GM12878 (cell line): Measurements from ENCODE around the gene AIG1. TPM values are rescaled to one million over a fixed set of nuclear protein-coding genes. Genes with fewer than 3 reads are reported as not detected.
"Not testable (repeated sequence)": the region's sequence is repeated elsewhere in the genome, so short reads cannot be mapped to it uniquely, and the experiment has no call there.

ENCODE experiments used
- ATAC-seq: fragments of 200-7000 bp; cut with Tn5 transposase; 3 replicates; pipeline ENCODE4 v1.9.1; 2020; ENCODE audit warnings: mild to moderate bottlenecking, moderate library complexity
- BruUV-seq: library from RNA; stranded (reverse); fragments of 400-500 nt; replicated peaks from 2 replicates; lab custom pipeline; 2021; lab: Mats Ljungman, UMichigan
- CTCF ChIA-PET: fragments of 300-600 bp; sonication (Branson Sonifier 250); formaldehyde crosslinking; extraction: SDS; loops from one replicate; lab custom pipeline; 2021; ENCODE audit warnings: inconsistent platforms; lab: Yijun Ruan, JAX
- POLR2A ChIA-PET: fragments of 350-600 bp; formaldehyde crosslinking; extraction: SDS; loops from one replicate; lab custom pipeline; 2021; ENCODE audit warnings: inconsistent platforms; lab: Charles Lee
- RAD21 ChIA-PET: fragments of 300-600 bp; sonication (Branson Sonifier 250); formaldehyde crosslinking; loops from one replicate; lab custom pipeline; 2023; ENCODE audit warnings: antibody characterized with exemption; ENCODE audit not compliant: unreplicated experiment; lab: Charles Lee
- SMC1A ChIA-PET: fragments of 300-600 bp; sonication (Branson Sonifier 250); formaldehyde crosslinking; loops from one replicate; lab custom pipeline; 2023; ENCODE audit not compliant: unreplicated experiment, uncharacterized antibody; lab: Charles Lee
- DNase-seq: peaks from one replicate; pipeline ENCODE4 v3.0.0-alpha.2; 2011; ENCODE audit warnings: low read depth, low spot score
- FAIRE-seq: peaks from 3 replicates; lab custom pipeline; 2011; peaks lifted over from hg19 to GRCh38; lab: Jason Lieb, UNC
- H2AFZ ChIP-seq: 2 replicates; pipeline ENCODE4 v1.6.0; 2011; ENCODE audit warnings: low read depth, low read length, control low read depth; ENCODE audit not compliant: control insufficient read depth
- H3K27ac ChIP-seq: 2 replicates; pipeline ENCODE4 v1.5.1; 2011; ENCODE audit warnings: control low read depth; ENCODE audit not compliant: control insufficient read depth, insufficient read depth
- H3K27me3 ChIP-seq, 2 experiments: replicated peaks in 1 of 2; 2 replicates each; pipeline versions ENCODE4 v1.6.0 to v1.6.1; 2011; ENCODE audit warnings: low read length in 1 of 2; ENCODE audit not compliant: control insufficient read depth in 2 of 2, insufficient read depth in 2 of 2
- H3K36me3 ChIP-seq, 2 experiments: 2 replicates each; pipeline ENCODE4 v1.5.1; 2011; ENCODE audit warnings: low read length in 1 of 2; ENCODE audit not compliant: control insufficient read depth in 2 of 2, insufficient read depth in 2 of 2
- H3K4me1 ChIP-seq: 2 replicates; pipeline ENCODE4 v1.6.1; 2011; ENCODE audit warnings: mild to moderate bottlenecking, low read length, moderate library complexity, mixed read lengths; ENCODE audit not compliant: control insufficient read depth, insufficient read depth
- H3K4me2 ChIP-seq: 2 replicates; pipeline ENCODE4 v1.6.0; 2011; ENCODE audit warnings: control low read depth; ENCODE audit not compliant: control insufficient read depth, insufficient read depth
- H3K4me3 ChIP-seq: fragments of 200-600 bp; sonication (generic); 2 replicates; pipeline ENCODE4 v1.5.1; 2016
- H3K79me2 ChIP-seq: 2 replicates; pipeline ENCODE4 v1.6.0; 2011; ENCODE audit warnings: low read length; ENCODE audit not compliant: control insufficient read depth, insufficient read depth
- H3K9ac ChIP-seq: 2 replicates; pipeline ENCODE4 v1.8.0; 2011; ENCODE audit warnings: low read length, control low read depth, mixed read lengths; ENCODE audit not compliant: control insufficient read depth, insufficient read depth
- H3K9me3 ChIP-seq: replicated peaks from 3 replicates; pipeline ENCODE4 v1.5.1; 2011; ENCODE audit warnings: mild to moderate bottlenecking, low read length; ENCODE audit not compliant: control insufficient read depth, insufficient read depth
- H4K20me1 ChIP-seq: 2 replicates; pipeline ENCODE4 v1.6.0; 2011; ENCODE audit not compliant: control insufficient read depth, insufficient read depth
- BHLHE40 ChIP-seq, 2 experiments: fragments of 450-650 bp in 1 of 2; IDR thresholded peaks; 2 replicates each; pipeline ENCODE4 v1.6.1; 2011 to 2017; ENCODE audit warnings: low read depth in 2 of 2, borderline replicate concordance in 1 of 2, improper control_type of control experiment in 1 of 2, low read length in 1 of 2, mild to moderate bottlenecking in 1 of 2
- EZH2 ChIP-seq: IDR thresholded peaks from 2 replicates; pipeline ENCODE4 v1.6.1; 2012; ENCODE audit warnings: low read depth, mild to moderate bottlenecking, control low read depth, inconsistent platforms, low read length, borderline replicate concordance; ENCODE audit not compliant: control insufficient read depth
- FOXK2 ChIP-seq: fragments of 450-650 bp; IDR thresholded peaks from 2 replicates; pipeline ENCODE4 v1.6.1; 2017; ENCODE audit warnings: mild to moderate bottlenecking, moderate library complexity
- JUND ChIP-seq: IDR thresholded peaks from 2 replicates; pipeline ENCODE4 v1.6.1; 2012; ENCODE audit warnings: low read depth, mild to moderate bottlenecking, low read length, improper control_type of control experiment, moderate library complexity
- LARP7 ChIP-seq: fragments of 450-650 bp; IDR thresholded peaks from 2 replicates; pipeline ENCODE4 v1.6.1; 2017; ENCODE audit warnings: mild to moderate bottlenecking
- PKNOX1 ChIP-seq: fragments of 450-650 bp; IDR thresholded peaks from 2 replicates; pipeline ENCODE4 v1.6.1; 2016; ENCODE audit warnings: mild to moderate bottlenecking
- WGBS: methylation state at CpG from one replicate; pipeline ENCODE4 v1.1.6; 2016; ENCODE audit warnings: low lambda C conversion rate; ENCODE audit not compliant: insufficient replicate concordance, insufficient coverage; ENCODE audit errors: missing lambda C conversion rate; 5-methylcytosine and 5-hydroxymethylcytosine counted together
- in situ Hi-C: fragments of 300-500 bp; cut with MboI; formaldehyde crosslinking; loops from 9 replicates; pipeline ENCODE4 v1.14.3; 2018; ENCODE audit warnings: mixed read lengths
- intact Hi-C: fragments of 100-400 bp; cut with micrococcal nuclease; formaldehyde crosslinking; loops from one replicate; pipeline ENCODE4 v1.14.2; 2022; ENCODE audit not compliant: unreplicated experiment
- polyA plus RNA-seq, 11 experiments: library from polyadenylated mRNA; depleted of rRNA in 4 of 11; unstranded in 6 of 11; stranded (reverse) in 5 of 11; fragments of >200 nt; fragmentation: Nextera tagmentation in 4 of 11; fragmentation: Illumina TruSeq in 1 of 11; extraction: Ambion mirVana in 4 of 11; extraction: Trizol in 1 of 11; gene quantifications; 1 replicate in 1 of 11; 2 replicates in 10 of 11; pipeline versions ENCODE4 v1.2.1 to v1.2.3, GENCODE V29; 2011 to 2016; ENCODE audit warnings: inconsistent platforms in 2 of 11, missing spikeins in 2 of 11, low read depth in 1 of 11
- total RNA-seq, 4 experiments: library from RNA; depleted of rRNA in 3 of 4; stranded (reverse); fragments of >200 nt in 3 of 4; fragmentation: Illumina TruSeq in 1 of 4; extraction: Trizol in 1 of 4; gene quantifications; 2 replicates each; pipeline versions ENCODE4 v1.2.1 to v1.2.3, GENCODE V29; 2013 to 2021

The AIG1 gene
- total and polyA plus RNA-seq, 10 of the 15 experiments (the other 5 are each of a cell fraction or from before 2014, with no cell fraction given), result 27.0 to 74.5 (median 36.4) TPM

GRCh38 chr6:143168396-143168816 lies 107.7 kb downstream of the AIG1 start:
- H3K9ac ChIP-seq, ATAC-seq, BruUV-seq: not testable (repeated sequence)

GRCh38 chr6:143169440-143169839 lies 108.8 kb downstream of the AIG1 start:
- DNase-seq, result no peak
- intact Hi-C loops, result no loop called here
- no peak for ATAC-seq
- no peaks in the 10 kb centered on the region for H3K79me2 ChIP-seq
- no peak for FAIRE-seq
- ChIA-PET RAD21 (no interaction called here), SMC1A (interaction anchor here (0.6 to 1.2 kb wide), 4 partner anchors 9 to 259 kb away, joined by 3 to 7 read pairs (median 3); no protein-coding TSS in a partner anchor), POLR2A (no interaction called here), CTCF (interaction anchor here (1.0 to 1.1 kb wide), 2 partner anchors 12 to 61 kb away, joined by 3 read pairs; no protein-coding TSS in a partner anchor)
- H3K4me3 ChIP-seq, result no peak overlapping the region
- in situ Hi-C loops, result no loop called here
- no peak overlapping the region for H3K27ac ChIP-seq
- no peaks in the 10 kb centered on the region for H3K4me1 ChIP-seq
- no TSS peak for BruUV-seq
- H3K36me3 ChIP-seq, result no peaks in the 10 kb centered on the region; a peak in 1 of 4 replicates
- no peaks in the 10 kb centered on the region for H3K9me3 ChIP-seq
- no peaks in the 10 kb centered on the region for H3K27me3 ChIP-seq
- H2AFZ ChIP-seq, result no peak overlapping the region
- H3K4me2 ChIP-seq, result no peak overlapping the region
- H4K20me1 ChIP-seq, result no peaks in the 10 kb centered on the region
- TF ChIP-seq PKNOX1 (no peak), LARP7 (no peak), JUND (no peak), BHLHE40 (IDR thresholded peaks at IDR 0.05; ENCODE audit: borderline replicate concordance in 1 of 2, low read depth in 2 of 2, low read length in 1 of 2) (no peak), EZH2 (no peak), FOXK2 (no peak)
- TF ChIP-seq, all 136 proteins: peak for 0
- H3K9ac ChIP-seq, result no peak overlapping the region

More at GRCh38 chr6:143168396-143168816, 107.7 kb downstream of the AIG1 start:
- H3K27me3 ChIP-seq, H3K4me3 ChIP-seq, H3K36me3 ChIP-seq, intact Hi-C loops, POLR2A ChIA-PET, H3K27ac ChIP-seq, H3K9me3 ChIP-seq, RAD21 ChIA-PET, DNase-seq, H4K20me1 ChIP-seq, H2AFZ ChIP-seq, FAIRE-seq, H3K4me2 ChIP-seq, H3K79me2 ChIP-seq, H3K4me1 ChIP-seq, in situ Hi-C loops: not testable (repeated sequence)
- 89% methylated on average over 4 of the region's 4 CpGs for WGBS
- CTCF ChIA-PET, result interaction anchor here (1.0 kb wide), 1 partner anchor 62 kb away, joined by 3 read pairs; no protein-coding TSS in a partner anchor
- SMC1A ChIA-PET, result interaction anchor here (1.1 kb wide), 1 partner anchor 260 kb away, joined by 3 read pairs; no protein-coding TSS in a partner anchor
